Right lobe of liver (tissue), 4 donors: Measurements from ENCODE around the gene MARF1.

ENCODE experiments used
- CTCF ChIP-seq, 4 donors: fragments of 200-600 bp in 3 of 4; fragments of 450-650 bp in 1 of 4; IDR thresholded peaks; one replicate each; pipeline versions ENCODE4 v1.5.1 to v1.8.0; 2016 to 2022; ENCODE audit warnings: antibody characterized with exemption in 4 of 4, mild to moderate bottlenecking in 2 of 4
- POLR2A ChIP-seq: fragments of 450-650 bp; IDR thresholded peaks from one replicate; pipeline ENCODE4 v1.6.1; 2017; ENCODE audit warnings: antibody characterized with exemption, mild to moderate bottlenecking
- donor health status: DM: no; HTN: no; CAD: no.
- donor health status: DM: no; HTN: no; CAD: no.
- donor health status: DM: no; HTN: yes; CAD: no.

GRCh38 chr16:15593235-15593634, 49.7 kb downstream of the MARF1 start:
- TF ChIP-seq CTCF (IDR thresholded peaks at IDR 0.05) = no peak
- TF ChIP-seq POLR2A = no peak
